Right lobe of liver (tissue), 6 donors: Measurements from ENCODE around the gene RASSF1. TPM values are rescaled to one million over a fixed set of nuclear protein-coding genes. Genes with fewer than 3 reads are reported as not detected.

ENCODE experiments used
- ATAC-seq, 4 donors: fragments of 200-7000 bp; cut with Tn5 transposase; one replicate each; pipeline ENCODE4 v1.9.1; 2020; ENCODE audit warnings: mild to moderate bottlenecking in 4 of 4, moderate library complexity in 4 of 4
- DNase-seq, 3 donors: peaks; one replicate each; pipeline ENCODE4 v3.0.0-alpha.2; 2020
- H3K27ac ChIP-seq, 3 donors: fragments of 200-600 bp; one replicate each; pipeline ENCODE4 v1.8.0; 2022
- H3K27me3 ChIP-seq, 2 donors: fragments of 200-600 bp; one replicate each; pipeline ENCODE4 v1.8.0; 2022
- H3K36me3 ChIP-seq, 4 donors: fragments of 200-600 bp; sonication (generic) in 1 of 4; one replicate each; pipeline versions ENCODE4 v1.5.1 to v1.8.0; 2017 to 2022; ENCODE audit warnings: control low read depth in 1 of 4
- H3K4me1 ChIP-seq, 4 donors: fragments of 200-600 bp; sonication (generic) in 1 of 4; one replicate each; pipeline versions ENCODE4 v1.5.1 to v1.8.0; 2017 to 2022; ENCODE audit warnings: control low read depth in 1 of 4
- H3K4me3 ChIP-seq, 3 donors: fragments of 200-600 bp; one replicate each; pipeline ENCODE4 v1.8.0; 2022
- H3K9me3 ChIP-seq, 4 donors: fragments of 200-600 bp; sonication (generic) in 1 of 4; one replicate each; pipeline versions ENCODE4 v1.5.1 to v1.8.0; 2017 to 2022; ENCODE audit warnings: control low read depth in 1 of 4
- CTCF ChIP-seq, 4 donors: fragments of 200-600 bp in 3 of 4; fragments of 450-650 bp in 1 of 4; IDR thresholded peaks; one replicate each; pipeline versions ENCODE4 v1.5.1 to v1.8.0; 2016 to 2022; ENCODE audit warnings: antibody characterized with exemption in 4 of 4, mild to moderate bottlenecking in 2 of 4
- POLR2A ChIP-seq: fragments of 450-650 bp; IDR thresholded peaks from one replicate; pipeline ENCODE4 v1.6.1; 2017; ENCODE audit warnings: antibody characterized with exemption, mild to moderate bottlenecking
- WGBS: methylation state at CpG from one replicate; pipeline ENCODE4 v1.1.6; 2018; ENCODE audit warnings: low coverage, low lambda C conversion rate; ENCODE audit not compliant: insufficient coverage; ENCODE audit errors: missing lambda C conversion rate; 5-methylcytosine and 5-hydroxymethylcytosine counted together
- intact Hi-C, 2 donors: fragments of 100-400 bp; cut with DNase I; formaldehyde crosslinking; loops; one replicate each; pipeline versions ENCODE4 v1.11.2 to v1.14.1; 2022
- long read RNA-seq: library from polyadenylated mRNA; unstranded; transcript quantifications from one replicate; pipeline ENCODE4 v2.0.0, GENCODE V29; 2019
- total RNA-seq, 6 experiments: library from RNA; depleted of rRNA in 2 of 6; stranded (reverse); fragments of >200 nt in 2 of 6; fragmentation: NEBNext Ultra II Directional in 3 of 6; extraction: Animal tissue kit (Norgen Biotek cat#: 25700) in 3 of 6; gene quantifications; one replicate each; pipeline versions ENCODE4 v1.1.0 to v1.2.4, GENCODE V29; 2016 to 2023
- donor health status: DM: no; HTN: yes; CAD: no.
- donor health status: DM: no; HTN: no; CAD: no.
- donor health status: DM: no; HTN: no; CAD: no.
- donor health status: DM: no; HTN: yes; CAD: no.
- donor health status: DM: no; HTN: yes; CAD: no.

The RASSF1 gene
- 10 to 100 TPM in 3 of 6 experiments, 1 to 10 TPM in 3; 5.2 to 17.8 (median 9.1) TPM for total RNA-seq
- long read RNA-seq, partial matches to known transcripts = 0 of 1 reads
- long read RNA-seq, other reads (novel, unspliced or antisense) = 0 of 1 reads

- WGBS = 30% methylated on average over 32 of the region's 85 CpGs
- H3K4me3 ChIP-seq = peak within 1 kb of the TSS; percentile 39 to 55 (median 46)
Measured at GRCh38 chr3:50340448-50341329, at the start of gene RASSF1. RASSF1 (minus strand) TSS chr3:50340836; CDS start chr3:50340805, 31 bp downstream.

GRCh38 chr3:50389414-50389767 lies 48.8 kb upstream of the RASSF1 start:
- H3K4me3 ChIP-seq = no peak overlapping the region
- no CpG with 5 or more reads among the region's 6 CpGs for WGBS
- no peaks in the 10 kb centered on the region for H3K4me1 ChIP-seq
- ATAC-seq (no peak), DNase-seq (no peak)
- H3K36me3 ChIP-seq = no peaks in the 10 kb centered on the region
- intact Hi-C loops = no loop called here
- no peaks in the 10 kb centered on the region for H3K27me3 ChIP-seq
- H3K27ac ChIP-seq = no peak overlapping the region
- no peaks in the 10 kb centered on the region for H3K9me3 ChIP-seq
- TF ChIP-seq POLR2A (no peak), CTCF (IDR thresholded peaks at IDR 0.05) (no peak)

More at GRCh38 chr3:50340448-50341329, at the start of gene RASSF1:
- Histone ChIP-seq H3K27me3 (no peaks in the 10 kb centered on the region), H3K27ac (peak within 1 kb of the TSS; percentile 33 to 95 (median 86)), H3K4me1 (peaks cover 0 to 21% (median 4%) of the 10 kb centered on the region in 4 donors), H3K36me3 (no peaks in the 10 kb centered on the region), H3K9me3 (no peaks in the 10 kb centered on the region)
- peak; percentile 1 to 18 (median 4) for ATAC-seq
- TF ChIP-seq CTCF (IDR thresholded peaks at IDR 0.05) (no peak), POLR2A (peak; percentile 60)
- DNase-seq = peak; percentile 68 to 82 (median 74)
- intact Hi-C loops = loop anchor here (10.0 kb wide), 2 partner anchors 204 to 214 kb away; no protein-coding TSS in a partner anchor

- H3K4me3 ChIP-seq = no peak overlapping the region
- WGBS = 66% methylated on average over 7 of the region's 22 CpGs
- no peaks in the 10 kb centered on the region for H3K9me3 ChIP-seq
- no peaks in the 10 kb centered on the region for H3K4me1 ChIP-seq
- ATAC-seq (no peak), DNase-seq (no peak)
- TF ChIP-seq CTCF (IDR thresholded peaks at IDR 0.05) = no peak
- TF ChIP-seq POLR2A = no peak
- intact Hi-C loops = no loop called here
- no peaks in the 10 kb centered on the region for H3K36me3 ChIP-seq
- H3K27ac ChIP-seq = no peak overlapping the region
- no peaks in the 10 kb centered on the region for H3K27me3 ChIP-seq
Measured at GRCh38 chr3:50388720-50389413, 48.2 kb upstream of the RASSF1 start.

- WGBS = 51% methylated on average over 3 of the region's 25 CpGs
- H3K9me3 ChIP-seq = no peaks in the 10 kb centered on the region
- no peaks in the 10 kb centered on the region for H3K36me3 ChIP-seq
- ATAC-seq (peak in 1 of 4 donors; percentile 14), DNase-seq (no peak)
- H3K27ac ChIP-seq = no peak overlapping the region
- H3K4me3 ChIP-seq = no peak overlapping the region
- no peaks in the 10 kb centered on the region for H3K4me1 ChIP-seq
- H3K27me3 ChIP-seq = no peaks in the 10 kb centered on the region
- TF ChIP-seq CTCF (IDR thresholded peaks at IDR 0.05) = peak in 1 of 4 donors; percentile 7
- TF ChIP-seq POLR2A = no peak
- intact Hi-C loops = no loop called here
Measured at GRCh38 chr3:50388016-50388719, 47.5 kb upstream of the RASSF1 start.
